Measurements from ENCODE around the gene POU2F2. TPM values are rescaled to one million over a fixed set of nuclear protein-coding genes. Genes with fewer than 3 reads are reported as not detected.

Gene POU2F2
- total RNA-seq, 2 experiments from 2014 or later, result 55.6 to 57.3 TPM

GRCh38 chr19:42040031-42040430, 92.2 kb downstream of the POU2F2 start:
- no peaks in the 10 kb centered on the region for H3K9me3 Mint-ChIP-seq
- DNase-seq, result no peak
- no peaks in the 10 kb centered on the region for H3K27me3 Mint-ChIP-seq
- ChIA-PET POLR2A (no interaction called here), CTCF (interaction anchor here (0.7 to 1.8 kb wide), 3 partner anchors 10 to 147 kb away, joined by 3 to 5 read pairs (median 4); no protein-coding TSS in a partner anchor)
- no peak overlapping the region for H3K4me3 Mint-ChIP-seq
- no peaks in the 10 kb centered on the region for H3K36me3 Mint-ChIP-seq
- no peaks in the 10 kb centered on the region for H3K4me1 Mint-ChIP-seq (ENCODE audit: low read depth)
- H3K27ac Mint-ChIP-seq, result no peak overlapping the region
- intact Hi-C loops (cut with micrococcal nuclease), result no loop called here

GRCh38 chr19:42038666-42039065, 93.6 kb downstream of the POU2F2 start:
- intact Hi-C loops (cut with micrococcal nuclease), result no loop called here
- H3K4me1 Mint-ChIP-seq (ENCODE audit: low read depth), result peaks cover 2% of the 10 kb centered on the region
- no peak for DNase-seq
- CTCF ChIA-PET, result interaction anchor here (0.9 to 1.9 kb wide), 2 partner anchors 9 to 246 kb away, joined by 3 to 8 read pairs; no protein-coding TSS in a partner anchor
- H3K27me3 Mint-ChIP-seq, result no peaks in the 10 kb centered on the region
- no peaks in the 10 kb centered on the region for H3K9me3 Mint-ChIP-seq
- no peak overlapping the region for H3K27ac Mint-ChIP-seq
- H3K4me3 Mint-ChIP-seq, result no peak overlapping the region
- H3K36me3 Mint-ChIP-seq, result no peaks in the 10 kb centered on the region
- POLR2A ChIA-PET, result no interaction called here

- Mint-ChIP-seq H3K27me3 (peaks cover 2% of the 10 kb centered on the region), H3K36me3 (no peaks in the 10 kb centered on the region), H3K9me3 (no peaks in the 10 kb centered on the region), H3K27ac (no peak overlapping the region), H3K4me1 (ENCODE audit: low read depth) (peaks cover 2% of the 10 kb centered on the region), H3K4me3 (no peak overlapping the region)
- ChIA-PET CTCF (interaction anchor here (0.6 to 1.9 kb wide), 3 partner anchors 8 to 17 kb away, joined by 3 to 8 read pairs (median 3); no protein-coding TSS in a partner anchor), POLR2A (interaction anchor here (0.6 kb wide), 1 partner anchor 54 kb away, joined by 3 read pairs; no protein-coding TSS in a partner anchor)
- intact Hi-C loops (cut with micrococcal nuclease), result no loop called here
- no peak for DNase-seq
These were observed 94.6 kb downstream of the POU2F2 start for GRCh38 chr19:42037649-42038048.

Small RNA genes lying within 50 kb of the gene (microRNA-seq; reads per million reads assigned to microRNA genes)
- gene MIR4323 (ENCODE audit: borderline microRNAs expressed, borderline number of aligned reads, borderline replicate concordance), result not detected

Other genes starting within 250 kb of the POU2F2 start
- gene ARHGEF1, start 249.3 kb downstream of the POU2F2 start, total RNA-seq, result 100 to 1,000 TPM; 298 to 327 TPM
- 1 to 10 TPM; 1.3 to 2.0 TPM for gene ERFL, start 204.0 kb downstream of the POU2F2 start, total RNA-seq
- gene RABAC1, start 173.1 kb downstream of the POU2F2 start, total RNA-seq, result 10 to 100 TPM; 64.9 to 68.4 TPM
- gene ATP1A3, start 138.2 kb downstream of the POU2F2 start, total RNA-seq, result under 1 TPM; 0.64 to 0.85 TPM
- gene GRIK5, start 62.2 kb downstream of the POU2F2 start, total RNA-seq, result under 1 TPM; 0.73 to 0.90 TPM
- gene ZNF574, start 56.3 kb downstream of the POU2F2 start, total RNA-seq, result 10 to 100 TPM; 12.2 to 13.2 TPM
- gene DEDD2, start 85.2 kb upstream of the POU2F2 start, total RNA-seq, result 10 to 100 TPM; 31.3 to 33.4 TPM
- gene ZNF526, start 87.9 kb upstream of the POU2F2 start, total RNA-seq, result 10 to 100 TPM; 12.3 to 14.9 TPM
- gene GSK3A, start 110.2 kb upstream of the POU2F2 start, total RNA-seq, result 10 to 100 TPM; 36.4 to 37.3 TPM
- 10 to 100 TPM; 43.1 to 56.5 TPM for gene ERF, start 122.7 kb upstream of the POU2F2 start, total RNA-seq
- 10 to 100 TPM; 56.9 to 64.2 TPM for gene CIC, start 136.8 kb upstream of the POU2F2 start, total RNA-seq
- gene PRR19, start 169.7 kb upstream of the POU2F2 start, total RNA-seq, result under 1 TPM; 0.61 to 0.81 TPM
- 10 to 100 TPM; 46.6 to 54.7 TPM for gene PAFAH1B3, start 170.2 kb upstream of the POU2F2 start, total RNA-seq
- under 1 TPM in 1 of 2 experiments, not detected in 1; 0.29 TPM for gene TMEM145, start 180.9 kb upstream of the POU2F2 start, total RNA-seq
- gene MEGF8, start 193.2 kb upstream of the POU2F2 start, total RNA-seq, result 1 to 10 TPM; 6.0 to 7.2 TPM

Measured in activated CD4-positive, alpha-beta memory T cell treated with anti-CD3 and anti-CD28 coated beads for 36 hours (primary cell).